HG02588 (cell line): ENCODE measurements around the gene ZNF106.
A peak's percentile ranks its signal among the peaks of the same experiment; 100 is the strongest.

Experiments used
- ATAC-seq: cut with Tn5 transposase; IDR thresholded peaks from one replicate; pipeline ENCODE4 v1.9.1; 2021; ENCODE audit warnings: mild to moderate bottlenecking, moderate library complexity; ENCODE audit not compliant: unreplicated experiment

The ZNF106 gene

GRCh38 chr15:42482701-42483100 lies 8.2 kb downstream of the ZNF106 start:
- no peak for ATAC-seq

GRCh38 chr15:42474827-42475226 lies 16.1 kb downstream of the ZNF106 start:
- ATAC-seq: no peak

- ATAC-seq: no peak
Observed at GRCh38 chr15:42471002-42471401, 19.9 kb downstream of the ZNF106 start.

- no peak for ATAC-seq
Observed at GRCh38 chr15:42465520-42466259, 25.3 kb downstream of the ZNF106 start.

GRCh38 chr15:42461261-42461660 lies 29.7 kb downstream of the ZNF106 start:
- no peak for ATAC-seq

- ATAC-seq: peak; percentile 70
Observed at GRCh38 chr15:42457445-42458442, 33.2 kb downstream of the ZNF106 start.

GRCh38 chr15:42456971-42457370 lies 34.0 kb downstream of the ZNF106 start:
- ATAC-seq: no peak

GRCh38 chr15:42456531-42456930 lies 34.4 kb downstream of the ZNF106 start:
- ATAC-seq: no peak

- no peak for ATAC-seq
Observed at GRCh38 chr15:42453826-42454225, 37.1 kb downstream of the ZNF106 start.

- no peak for ATAC-seq
Observed at GRCh38 chr15:42450425-42450790, 40.5 kb downstream of the ZNF106 start.

- ATAC-seq: no peak
Observed at GRCh38 chr15:42449770-42450424, 41.0 kb downstream of the ZNF106 start.

GRCh38 chr15:42448281-42448680 lies 42.7 kb downstream of the ZNF106 start:
- no peak for ATAC-seq

GRCh38 chr15:42447599-42447998 lies 43.3 kb downstream of the ZNF106 start:
- ATAC-seq: no peak

- ATAC-seq: no peak
Observed at GRCh38 chr15:42445551-42445950, 45.4 kb downstream of the ZNF106 start.

- no peak for ATAC-seq
Observed at GRCh38 chr15:42444415-42445063, 46.4 kb downstream of the ZNF106 start.

GRCh38 chr15:42427429-42428223 lies 63.3 kb downstream of the ZNF106 start:
- ATAC-seq: no peak

- no peak for ATAC-seq
Observed at GRCh38 chr15:42421376-42421775, 69.6 kb downstream of the ZNF106 start.

GRCh38 chr15:42419369-42419768 lies 71.6 kb downstream of the ZNF106 start:
- ATAC-seq: no peak

GRCh38 chr15:42413920-42414319 lies 77.0 kb downstream of the ZNF106 start:
- ATAC-seq: no peak

GRCh38 chr15:42411884-42412283 lies 79.1 kb downstream of the ZNF106 start:
- ATAC-seq: no peak
